ENCODE results near the gene MBTPS1. TPM values are rescaled to one million over a fixed set of nuclear protein-coding genes. Genes with fewer than 3 reads are reported as not detected.

The MBTPS1 gene
- total and polyA plus RNA-seq, 9 of the 15 experiments (the other 6 are each of a cell fraction or from before 2014, with no cell fraction given) = 2.8 to 57.6 (median 43.8) TPM

DNA sequence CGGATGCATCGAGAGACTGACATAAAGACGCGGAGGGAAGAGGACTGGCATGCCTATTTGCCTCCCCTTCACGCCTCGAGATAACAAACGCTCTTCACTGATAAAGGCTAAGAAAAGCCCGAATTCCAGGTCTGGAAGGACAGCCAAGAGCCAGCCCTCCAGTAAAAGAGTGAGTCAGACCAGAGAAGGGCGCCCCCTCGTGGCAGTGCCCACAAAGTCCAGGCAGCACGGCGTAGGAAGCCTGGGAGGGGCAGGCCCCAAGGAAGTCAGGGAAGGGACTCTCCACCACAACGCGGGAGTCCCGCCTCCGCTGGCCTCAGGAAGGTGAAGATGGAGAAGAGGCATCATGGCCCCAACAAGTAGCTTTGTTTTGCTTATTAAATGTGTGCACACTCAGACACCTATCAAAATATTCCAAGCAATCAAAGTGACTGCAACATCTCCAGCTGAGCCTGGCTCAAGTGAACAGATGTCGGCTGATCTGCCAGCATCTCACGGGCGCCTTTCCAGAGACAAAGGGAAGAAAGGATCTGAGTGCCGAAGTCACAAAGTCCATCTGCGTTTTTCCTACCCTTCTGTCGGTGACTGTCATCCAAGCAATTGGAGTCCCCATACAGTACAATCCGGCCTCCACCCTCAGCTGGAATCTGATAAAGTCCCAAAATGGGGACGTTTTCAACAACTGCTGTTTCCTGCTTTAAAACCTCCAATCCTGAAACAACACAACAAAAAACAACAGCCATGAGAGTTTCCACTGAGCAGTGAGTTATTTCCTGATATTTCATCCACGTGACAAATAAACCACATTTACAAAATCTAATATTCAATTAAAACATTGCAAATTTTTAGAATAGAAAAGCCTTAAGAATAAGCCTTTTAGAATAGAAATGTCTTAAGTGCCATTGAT is 53.8 kb downstream of the MBTPS1 start (continued):
- TF ChIP-seq, protein P1, sequence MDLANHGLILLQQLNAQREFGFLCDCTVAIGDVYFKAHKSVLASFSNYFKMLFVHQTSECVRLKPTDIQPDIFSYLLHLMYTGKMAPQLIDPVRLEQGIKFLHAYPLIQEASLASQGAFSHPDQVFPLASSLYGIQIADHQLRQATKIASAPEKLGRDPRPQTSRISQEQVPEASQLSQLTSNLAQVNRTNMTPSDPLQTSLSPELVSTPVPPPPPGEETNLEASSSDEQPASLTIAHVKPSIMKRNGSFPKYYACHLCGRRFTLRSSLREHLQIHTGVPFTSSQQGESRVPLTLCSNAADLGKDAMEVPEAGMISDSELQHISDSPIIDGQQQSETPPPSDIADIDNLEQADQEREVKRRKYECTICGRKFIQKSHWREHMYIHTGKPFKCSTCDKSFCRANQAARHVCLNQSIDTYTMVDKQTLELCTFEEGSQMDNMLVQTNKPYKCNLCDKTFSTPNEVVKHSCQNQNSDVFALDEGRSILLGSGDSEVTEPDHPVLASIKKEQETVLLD (IDR thresholded peaks at IDR 0.05) = no peak
- TF ChIP-seq XRCC5 (IDR thresholded peaks at IDR 0.05; ENCODE audit: low read depth, low read length) = peak; percentile 92
- TF ChIP-seq NFE2 (IDR thresholded peaks at IDR 0.05; ENCODE audit: low read depth) = no peak
- no peak for TF ChIP-seq ZNF408 (CRISPR knock-in tag; IDR thresholded peaks at IDR 0.05; ENCODE audit: low read depth)
- TF ChIP-seq RFX5 (IDR thresholded peaks at IDR 0.05; ENCODE audit: low read depth, low read length) = no peak
- TF ChIP-seq, protein P2, sequence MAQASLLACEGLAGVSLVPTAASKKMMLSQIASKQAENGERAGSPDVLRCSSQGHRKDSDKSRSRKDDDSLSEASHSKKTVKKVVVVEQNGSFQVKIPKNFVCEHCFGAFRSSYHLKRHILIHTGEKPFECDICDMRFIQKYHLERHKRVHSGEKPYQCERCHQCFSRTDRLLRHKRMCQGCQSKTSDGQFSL (CRISPR knock-in tag; IDR thresholded peaks at IDR 0.05) = peak; percentile 79; the same call in 1 of the 2 replicates
- TF ChIP-seq, protein P2 (tag; IDR thresholded peaks at IDR 0.05) = no peak
- 0 out of 2 replicates have a peak, but pooled peaks have one; percentile 5 for TF ChIP-seq SPI1 (IDR thresholded peaks at IDR 0.05; ENCODE audit: borderline replicate concordance, low read depth, low read length)
- TF ChIP-seq STAG1 (CRISPR knock-in tag; IDR thresholded peaks at IDR 0.05; ENCODE audit: borderline replicate concordance) = peak; percentile 43; the same call in 1 of the 2 replicates
- TF ChIP-seq NRF1 (conservative IDR thresholded peaks at IDR 0.05 in 1 of 2, IDR thresholded peaks at IDR 0.05 in 1 of 2) = no peak
- TF ChIP-seq ZFPM2 (CRISPR knock-in tag; IDR thresholded peaks at IDR 0.05) = no peak
- TF ChIP-seq RFX7 (CRISPR knock-in tag; IDR thresholded peaks at IDR 0.05) = no peak
- no peak for TF ChIP-seq ZNF134 (CRISPR knock-in tag; conservative IDR thresholded peaks at IDR 0.05)
- no peak for TF ChIP-seq MBD2 (IDR thresholded peaks at IDR 0.05; ENCODE audit: borderline replicate concordance, low read depth)
- TF ChIP-seq CBFA2T3 (IDR thresholded peaks at IDR 0.05) = no peak
- TF ChIP-seq ZKSCAN3 (CRISPR knock-in tag; IDR thresholded peaks at IDR 0.05) = no peak
- no peak for TF ChIP-seq ZNF583 (CRISPR knock-in tag; IDR thresholded peaks at IDR 0.05)
- no peak for TF ChIP-seq SIX5 (IDR thresholded peaks at IDR 0.05; ENCODE audit: borderline replicate concordance in 1 of 2, insufficient read depth in 1 of 2, low read depth in 1 of 2, low read length in 2 of 2)
- peak in 1 of 3 experiments; percentile 31 for TF ChIP-seq YY1 (IDR thresholded peaks at IDR 0.05; ENCODE audit: borderline replicate concordance in 1 of 3, control insufficient read depth in 1 of 3, extremely low read depth in 1 of 3, insufficient read depth in 3 of 3, insufficient read length in 1 of 3, insufficient replicate concordance in 2 of 3, low read depth in 1 of 3, low read length in 2 of 3)
- TF ChIP-seq CCNT2 (IDR thresholded peaks at IDR 0.05; ENCODE audit: borderline replicate concordance, extremely low read depth, insufficient read length, low read depth, low read length) = no peak
- TF ChIP-seq, protein P3, sequence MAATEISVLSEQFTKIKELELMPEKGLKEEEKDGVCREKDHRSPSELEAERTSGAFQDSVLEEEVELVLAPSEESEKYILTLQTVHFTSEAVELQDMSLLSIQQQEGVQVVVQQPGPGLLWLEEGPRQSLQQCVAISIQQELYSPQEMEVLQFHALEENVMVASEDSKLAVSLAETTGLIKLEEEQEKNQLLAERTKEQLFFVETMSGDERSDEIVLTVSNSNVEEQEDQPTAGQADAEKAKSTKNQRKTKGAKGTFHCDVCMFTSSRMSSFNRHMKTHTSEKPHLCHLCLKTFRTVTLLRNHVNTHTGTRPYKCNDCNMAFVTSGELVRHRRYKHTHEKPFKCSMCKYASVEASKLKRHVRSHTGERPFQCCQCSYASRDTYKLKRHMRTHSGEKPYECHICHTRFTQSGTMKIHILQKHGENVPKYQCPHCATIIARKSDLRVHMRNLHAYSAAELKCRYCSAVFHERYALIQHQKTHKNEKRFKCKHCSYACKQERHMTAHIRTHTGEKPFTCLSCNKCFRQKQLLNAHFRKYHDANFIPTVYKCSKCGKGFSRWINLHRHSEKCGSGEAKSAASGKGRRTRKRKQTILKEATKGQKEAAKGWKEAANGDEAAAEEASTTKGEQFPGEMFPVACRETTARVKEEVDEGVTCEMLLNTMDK (IDR thresholded peaks at IDR 0.05; ENCODE audit: borderline replicate concordance, insufficient read depth, low read depth, low read length, poor library complexity, severe bottlenecking) = peak; percentile 91
